Myocyte (in vitro differentiated cells): ENCODE results near the gene OOSP2. TPM values are rescaled to one million over a fixed set of nuclear protein-coding genes. Genes with fewer than 3 reads are reported as not detected.

ENCODE experiments used
- DNase-seq: peaks from one replicate; pipeline ENCODE4 v3.0.0-alpha.2; 2012; ENCODE audit warnings: low read depth
- total RNA-seq: library from RNA; depleted of rRNA; stranded (reverse); fragments of >200 nt; gene quantifications from 2 replicates; pipeline ENCODE4 v1.2.3, GENCODE V29; 2014

OOSP2 gene
- total RNA-seq, 1 donor from 2014 or later = not detected

DNA sequence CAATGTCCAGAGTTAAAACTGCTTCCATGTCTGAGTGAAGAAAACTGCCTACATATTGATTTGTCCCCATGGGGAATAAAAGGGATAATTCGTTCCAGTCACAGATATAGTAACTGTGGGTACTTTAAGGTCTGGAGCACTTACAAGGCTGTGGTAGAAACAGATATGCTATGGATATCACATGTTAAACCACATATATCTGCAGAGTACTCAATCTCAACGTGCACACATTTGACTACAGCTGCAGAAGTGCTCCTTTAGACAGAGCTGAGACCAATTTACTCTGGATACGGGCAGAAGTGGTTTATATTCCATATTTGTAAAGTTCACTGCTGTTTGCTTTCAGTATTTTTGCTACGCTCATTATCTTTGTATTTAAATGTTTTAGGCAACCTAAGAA, 38.5 kb downstream of the OOSP2 start:
- DNase-seq = no peak

DNA sequence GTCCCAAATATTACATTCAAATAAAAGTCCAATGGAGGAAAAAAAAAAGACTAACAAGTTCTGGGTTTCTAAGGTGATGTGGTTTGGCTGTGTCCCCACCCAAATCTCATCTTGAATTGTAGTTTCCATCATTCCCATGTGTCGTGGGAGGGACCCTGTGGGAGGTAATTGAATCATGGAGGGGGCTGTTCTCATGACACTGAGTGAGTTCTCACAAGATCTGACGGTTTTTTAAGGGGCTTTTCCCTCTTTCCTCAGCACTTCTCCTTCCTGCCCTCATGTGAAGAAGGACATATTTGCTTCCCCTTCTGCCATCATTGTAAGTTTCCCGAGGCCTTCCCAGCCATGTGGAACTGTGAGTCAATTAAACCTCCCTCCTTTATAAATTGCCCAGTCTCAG, 40.3 kb downstream of the OOSP2 start:
- no peak for DNase-seq

DNA sequence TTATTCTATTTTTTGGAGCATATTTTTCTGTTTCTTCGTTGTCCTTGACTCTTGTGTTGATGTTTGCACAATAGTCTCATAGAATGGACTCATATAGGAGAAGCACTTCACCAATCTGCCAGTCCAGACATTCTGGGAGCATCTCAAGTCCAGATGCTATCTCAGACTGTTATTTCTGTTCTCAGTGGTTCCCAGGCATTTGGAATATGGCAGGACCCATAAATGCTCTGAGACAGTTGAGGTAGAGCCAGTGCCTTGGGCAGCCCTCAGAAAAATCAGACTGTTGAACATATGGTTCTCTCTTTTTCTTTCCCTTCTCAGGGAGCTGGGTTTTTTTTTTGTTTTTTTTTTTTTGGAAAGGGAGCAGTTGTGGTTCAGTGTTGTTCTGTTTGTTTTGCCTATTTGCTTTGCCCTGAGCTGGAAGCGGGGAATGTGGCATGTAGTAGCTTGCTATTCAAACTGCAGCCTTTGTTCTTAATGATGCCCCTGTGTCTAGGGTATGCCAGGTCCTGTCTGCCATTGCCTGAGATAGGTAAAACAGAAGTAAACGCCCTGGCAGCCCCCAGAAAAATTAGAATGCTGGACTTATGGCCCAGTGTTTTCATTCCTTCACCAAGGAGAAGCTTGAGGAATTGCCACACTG, 44.5 kb downstream of the OOSP2 start:
- no peak for DNase-seq

DNA sequence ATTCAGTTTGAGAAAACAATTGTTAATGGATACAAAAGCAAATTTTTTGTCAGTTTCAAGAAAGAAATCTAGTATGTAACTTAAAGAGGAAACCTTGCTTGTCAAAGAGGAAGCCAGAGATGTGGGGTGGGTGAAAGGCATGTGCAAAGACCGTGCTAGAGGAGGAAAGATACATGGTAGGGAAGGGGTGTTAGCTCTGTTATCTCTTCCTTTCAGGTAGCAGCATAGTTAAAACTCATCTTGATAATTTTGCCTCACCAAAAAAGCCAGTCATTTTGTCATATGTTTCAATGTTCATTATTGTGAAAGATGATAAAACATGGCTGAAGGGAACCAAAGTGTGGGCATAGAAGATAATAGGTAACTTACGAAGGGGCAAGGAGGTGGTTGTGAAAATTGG, 45.7 kb downstream of the OOSP2 start:
- DNase-seq = no peak

DNA sequence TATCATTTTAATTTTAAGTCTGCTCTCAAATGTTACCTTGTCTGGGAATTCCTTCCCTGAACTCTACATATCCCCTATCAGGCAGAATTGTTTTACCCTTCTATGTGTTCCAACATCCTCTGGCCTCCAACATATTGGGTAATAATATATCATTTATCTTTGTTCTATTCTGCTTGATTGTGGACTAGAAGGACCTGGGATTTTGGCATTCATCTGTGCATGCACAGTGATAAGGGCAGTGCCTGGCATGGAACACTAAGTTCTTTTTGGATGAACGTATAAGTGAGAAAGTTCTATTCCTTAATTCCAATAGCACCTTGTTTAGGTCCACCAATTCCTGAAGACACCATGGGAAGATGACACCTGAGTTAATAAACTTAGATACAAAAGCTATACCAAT, 47.0 kb downstream of the OOSP2 start:
- no peak for DNase-seq

DNA sequence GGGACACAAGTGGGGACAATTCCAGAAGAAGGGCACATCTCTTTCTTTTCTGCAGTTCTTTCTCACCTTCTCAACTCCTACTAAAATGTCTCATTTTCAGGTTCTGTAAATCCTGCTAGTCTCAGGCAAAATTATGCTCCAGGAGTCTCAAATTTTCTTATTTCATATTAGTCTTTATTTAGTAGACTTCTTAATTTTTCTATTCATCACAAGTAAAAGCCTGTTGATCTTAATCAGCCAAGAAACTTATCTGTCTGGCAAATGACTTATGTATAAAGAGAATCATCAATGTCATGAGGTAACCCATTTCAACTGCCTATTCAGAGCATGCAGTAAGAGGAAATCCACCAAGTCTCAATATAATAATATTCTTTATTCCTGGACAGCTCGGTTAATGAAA, 48.2 kb downstream of the OOSP2 start, which contains the start of gene MS4A2:
Gene MS4A2, plus strand, starts transcription at position 301 of the 400 bp plus-strand sequence. CDS start 102 bp downstream, outside the sequence.
- DNase-seq = no peak

GRCh38 chr11:60095477-60096120, 55.4 kb downstream of the OOSP2 start:
- no peak for DNase-seq

DNA sequence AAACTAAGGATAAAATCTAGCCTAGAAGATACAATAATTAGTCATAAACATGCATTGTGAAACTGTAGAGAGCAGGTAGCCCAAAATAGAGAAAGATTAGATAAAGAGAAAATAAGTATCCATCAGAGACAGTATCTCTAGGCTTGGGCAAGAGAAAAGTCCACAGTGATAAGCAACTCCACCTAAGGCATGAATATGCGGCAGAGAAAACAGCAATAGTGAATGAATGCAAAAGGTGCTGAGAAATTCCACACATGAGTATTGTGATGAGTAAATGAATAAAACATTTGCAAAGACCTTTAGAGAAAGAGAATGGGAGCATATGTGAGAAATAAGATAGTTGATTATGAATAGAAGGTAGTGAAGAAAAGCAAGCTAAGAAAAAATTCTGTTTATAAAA, 57.0 kb downstream of the OOSP2 start:
- no peak for DNase-seq

Other genes starting within 250 kb of the OOSP2 start
- gene MRPL16, start 229.6 kb upstream of the OOSP2 start, total RNA-seq = 35.2 and 42.6 TPM in 2 replicates
- gene CBLIF, start 194.9 kb upstream of the OOSP2 start, total RNA-seq = not detected in 2 replicates
- gene TCN1, start 173.9 kb upstream of the OOSP2 start, total RNA-seq = not detected in 2 replicates
- not detected in 2 replicates for gene OOSP3, start 161.6 kb upstream of the OOSP2 start, total RNA-seq
- gene OOSP1, start 102.0 kb upstream of the OOSP2 start, total RNA-seq = not detected in 2 replicates
- gene OOSP4A, start 76.4 kb upstream of the OOSP2 start, total RNA-seq = not detected in 2 replicates
- gene OOSP4B, start 23.2 kb upstream of the OOSP2 start, total RNA-seq = not detected in 2 replicates
- not detected in 2 replicates for gene MS4A3, start 16.3 kb downstream of the OOSP2 start, total RNA-seq
- not detected in 2 replicates for gene MS4A2, start 48.3 kb downstream of the OOSP2 start, total RNA-seq
- not detected in 2 replicates for gene MS4A6A, start 142.7 kb downstream of the OOSP2 start, total RNA-seq
- not detected in 2 replicates for gene MS4A4E, start 202.7 kb downstream of the OOSP2 start, total RNA-seq
- gene MS4A4A, start 240.3 kb downstream of the OOSP2 start, total RNA-seq = not detected in 2 replicates